ES-I3 (cell line): ENCODE results near the gene GPR39.

Experiments used
- H3K36me3 ChIP-seq: 2 replicates; pipeline ENCODE4 v1.6.1; 2013; ENCODE audit warnings: mild to moderate bottlenecking, low read length, control low read depth, moderate library complexity; ENCODE audit not compliant: insufficient read depth
- H3K4me1 ChIP-seq: 2 replicates; pipeline ENCODE4 v1.6.1; 2013; ENCODE audit warnings: mild to moderate bottlenecking, control low read depth, low read length; ENCODE audit not compliant: insufficient read depth
- H3K9ac ChIP-seq: 2 replicates; pipeline ENCODE4 v1.6.1; 2013; ENCODE audit warnings: low read depth, mild to moderate bottlenecking, low read length, moderate library complexity
- H3K9me3 ChIP-seq: 2 replicates; pipeline ENCODE4 v1.6.1; 2013; ENCODE audit warnings: mild to moderate bottlenecking, low read length, moderate library complexity; ENCODE audit not compliant: control insufficient read depth, insufficient read depth

Gene GPR39

GRCh38 chr2:132419941-132420340 is 3.3 kb downstream of the GPR39 start:
- Histone ChIP-seq H3K4me1 (no peaks in the 10 kb centered on the region), H3K36me3 (no peaks in the 10 kb centered on the region), H3K9ac (no peak overlapping the region), H3K9me3 (no peaks in the 10 kb centered on the region)

GRCh38 chr2:132420816-132421805 is 4.5 kb downstream of the GPR39 start:
- H3K9ac ChIP-seq: no peak overlapping the region
- H3K4me1 ChIP-seq: no peaks in the 10 kb centered on the region
- H3K9me3 ChIP-seq: no peaks in the 10 kb centered on the region
- no peaks in the 10 kb centered on the region for H3K36me3 ChIP-seq

GRCh38 chr2:132422736-132423135 is 6.1 kb downstream of the GPR39 start:
- Histone ChIP-seq H3K9me3 (no peaks in the 10 kb centered on the region), H3K4me1 (no peaks in the 10 kb centered on the region), H3K36me3 (no peaks in the 10 kb centered on the region), H3K9ac (no peak overlapping the region)

GRCh38 chr2:132424526-132425121 is 8.0 kb downstream of the GPR39 start:
- Histone ChIP-seq H3K4me1 (no peaks in the 10 kb centered on the region), H3K36me3 (no peaks in the 10 kb centered on the region), H3K9ac (no peak overlapping the region), H3K9me3 (no peaks in the 10 kb centered on the region)

GRCh38 chr2:132426033-132426432 is 9.4 kb downstream of the GPR39 start:
- H3K9ac ChIP-seq: no peak overlapping the region
- H3K36me3 ChIP-seq: no peaks in the 10 kb centered on the region
- H3K4me1 ChIP-seq: no peaks in the 10 kb centered on the region
- H3K9me3 ChIP-seq: no peaks in the 10 kb centered on the region

GRCh38 chr2:132426656-132427055 is 10.1 kb downstream of the GPR39 start:
- no peaks in the 10 kb centered on the region for H3K9me3 ChIP-seq
- no peak overlapping the region for H3K9ac ChIP-seq
- H3K4me1 ChIP-seq: no peaks in the 10 kb centered on the region
- H3K36me3 ChIP-seq: no peaks in the 10 kb centered on the region

- no peaks in the 10 kb centered on the region for H3K9me3 ChIP-seq
- no peaks in the 10 kb centered on the region for H3K36me3 ChIP-seq
- H3K9ac ChIP-seq: no peak overlapping the region
- no peaks in the 10 kb centered on the region for H3K4me1 ChIP-seq
Measured at GRCh38 chr2:132429351-132429750, 12.7 kb downstream of the GPR39 start.

GRCh38 chr2:132429941-132430573 is 13.5 kb downstream of the GPR39 start:
- no peaks in the 10 kb centered on the region for H3K9me3 ChIP-seq
- no peak overlapping the region for H3K9ac ChIP-seq
- H3K36me3 ChIP-seq: no peaks in the 10 kb centered on the region
- H3K4me1 ChIP-seq: no peaks in the 10 kb centered on the region

GRCh38 chr2:132430895-132431294 is 14.3 kb downstream of the GPR39 start:
- Histone ChIP-seq H3K4me1 (no peaks in the 10 kb centered on the region), H3K36me3 (no peaks in the 10 kb centered on the region), H3K9me3 (no peaks in the 10 kb centered on the region), H3K9ac (no peak overlapping the region)

- Histone ChIP-seq H3K4me1 (peaks cover 25% of the 10 kb centered on the region), H3K9me3 (no peaks in the 10 kb centered on the region), H3K9ac (no peak overlapping the region)
Measured at GRCh38 chr2:132437852-132438669, 21.5 kb downstream of the GPR39 start.

GRCh38 chr2:132438691-132439090 is 22.1 kb downstream of the GPR39 start:
- Histone ChIP-seq H3K9ac (no peak overlapping the region), H3K9me3 (no peaks in the 10 kb centered on the region), H3K36me3 (no peaks in the 10 kb centered on the region), H3K4me1 (peaks cover 25% of the 10 kb centered on the region)

More at GRCh38 chr2:132437852-132438669, 21.5 kb downstream of the GPR39 start:
- no peaks in the 10 kb centered on the region for H3K36me3 ChIP-seq

- Histone ChIP-seq H3K9me3 (no peaks in the 10 kb centered on the region), H3K9ac (no peak overlapping the region), H3K36me3 (no peaks in the 10 kb centered on the region), H3K4me1 (peaks cover 25% of the 10 kb centered on the region)
Measured at GRCh38 chr2:132439703-132440398, 23.2 kb downstream of the GPR39 start.

- Histone ChIP-seq H3K4me1 (peaks cover 25% of the 10 kb centered on the region), H3K9ac (no peak overlapping the region), H3K9me3 (no peaks in the 10 kb centered on the region), H3K36me3 (no peaks in the 10 kb centered on the region)
Measured at GRCh38 chr2:132441051-132441450, 24.4 kb downstream of the GPR39 start.
